Brain pericyte (primary cell): ENCODE results near the gene NFATC1.

Experiments
- DNase-seq: peaks from one replicate; pipeline ENCODE4 v3.0.0-alpha.2; 2012; ENCODE audit warnings: low read depth, low spot score

Gene NFATC1

DNA sequence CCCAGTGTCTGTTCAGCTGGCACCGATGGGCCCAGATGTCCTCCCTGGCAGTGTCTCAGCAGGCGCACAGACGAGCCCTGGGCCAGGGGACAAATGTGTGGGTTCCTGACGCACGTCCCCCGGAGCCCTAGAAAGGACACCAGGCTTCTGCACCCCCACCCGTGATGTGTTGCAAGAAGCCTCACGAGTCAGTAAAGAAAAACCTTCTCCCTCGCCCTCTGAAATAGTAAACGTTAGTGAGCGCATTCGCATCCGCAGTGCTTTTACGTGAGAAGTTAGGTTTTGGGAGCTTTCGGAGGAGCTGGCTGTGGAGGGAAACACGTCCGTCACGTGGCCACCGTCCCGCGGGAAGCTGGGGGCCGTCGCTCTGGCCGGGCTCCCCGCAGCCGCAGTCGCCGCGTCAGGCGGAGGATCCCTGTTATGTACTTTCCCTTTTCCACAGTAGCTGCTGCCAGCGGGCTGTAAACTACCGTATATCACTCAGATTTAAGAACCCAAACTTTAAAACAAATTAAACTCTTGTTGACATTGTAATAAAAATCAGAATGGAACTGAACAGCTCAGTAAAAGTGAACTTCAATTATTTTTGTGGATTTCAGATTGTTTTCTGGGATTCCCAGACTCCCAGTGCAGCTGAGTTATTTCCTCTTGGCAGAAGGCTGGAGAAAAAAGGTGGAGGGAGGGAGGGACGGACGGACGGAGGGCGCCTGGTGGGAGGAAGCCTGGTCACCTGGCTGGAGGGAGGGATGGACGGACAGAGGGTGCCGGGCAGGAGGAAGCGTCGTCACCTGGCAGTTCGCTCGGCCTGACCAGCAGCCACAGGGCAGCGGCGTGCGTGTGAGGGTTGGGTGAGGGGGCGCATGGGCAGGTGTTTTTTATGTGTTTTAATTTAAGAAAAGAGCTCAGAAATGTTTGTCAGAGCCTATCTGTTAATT, 112.1 kb downstream of the NFATC1 start:
- no peak for DNase-seq

- DNase-seq: no peak
Measured at GRCh38 chr18:79508565-79509535, 113.1 kb downstream of the NFATC1 start.

DNA sequence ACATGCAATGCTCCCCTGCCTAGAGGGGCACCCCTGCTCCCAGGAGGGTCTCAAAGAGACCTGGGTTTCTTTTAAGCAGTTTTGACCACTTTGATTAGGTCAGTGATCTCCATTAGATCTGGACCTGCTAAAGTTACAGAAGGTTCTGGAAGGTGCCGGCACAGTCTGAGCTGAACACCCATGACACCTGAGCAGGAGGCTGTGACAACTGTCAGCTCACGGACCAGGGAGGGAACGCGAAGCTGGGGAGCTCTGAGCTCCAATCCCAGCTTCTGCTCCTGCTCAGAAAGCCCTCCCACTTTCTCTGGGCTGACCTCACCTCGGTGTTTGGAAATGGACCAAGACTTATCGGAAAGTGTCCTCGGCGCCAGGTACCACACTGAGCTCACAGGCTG, 113.8 kb downstream of the NFATC1 start:
- DNase-seq: no peak

GRCh38 chr18:79510046-79510685, 114.4 kb downstream of the NFATC1 start:
- no peak for DNase-seq

DNA sequence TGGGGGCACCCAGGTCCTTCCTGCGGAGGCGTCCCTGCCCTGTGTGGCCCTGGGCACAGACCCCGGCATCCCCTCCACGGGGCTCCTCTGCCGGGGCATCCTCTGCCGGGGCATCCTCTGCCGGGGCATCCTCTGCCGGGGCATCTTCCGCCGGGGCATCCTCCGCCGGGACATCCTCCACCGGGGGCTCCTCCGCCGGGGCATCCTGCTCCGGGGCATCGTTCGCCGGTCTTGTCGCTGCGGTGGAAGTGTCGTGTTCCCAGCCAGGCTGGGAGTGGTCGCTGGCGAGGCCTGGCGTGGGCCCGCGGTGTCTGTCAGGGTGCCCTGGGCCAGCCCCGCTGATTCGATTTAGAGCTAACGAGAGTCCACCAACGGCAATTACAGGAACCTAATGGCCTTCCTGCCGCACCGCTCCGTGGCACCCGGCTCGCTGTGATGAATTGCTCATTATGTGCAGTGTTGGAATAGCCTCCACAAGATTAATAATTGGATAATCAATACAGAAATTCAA, 115.1 kb downstream of the NFATC1 start:
- DNase-seq: no peak

GRCh38 chr18:79511271-79511670, 115.5 kb downstream of the NFATC1 start:
- no peak for DNase-seq

DNA sequence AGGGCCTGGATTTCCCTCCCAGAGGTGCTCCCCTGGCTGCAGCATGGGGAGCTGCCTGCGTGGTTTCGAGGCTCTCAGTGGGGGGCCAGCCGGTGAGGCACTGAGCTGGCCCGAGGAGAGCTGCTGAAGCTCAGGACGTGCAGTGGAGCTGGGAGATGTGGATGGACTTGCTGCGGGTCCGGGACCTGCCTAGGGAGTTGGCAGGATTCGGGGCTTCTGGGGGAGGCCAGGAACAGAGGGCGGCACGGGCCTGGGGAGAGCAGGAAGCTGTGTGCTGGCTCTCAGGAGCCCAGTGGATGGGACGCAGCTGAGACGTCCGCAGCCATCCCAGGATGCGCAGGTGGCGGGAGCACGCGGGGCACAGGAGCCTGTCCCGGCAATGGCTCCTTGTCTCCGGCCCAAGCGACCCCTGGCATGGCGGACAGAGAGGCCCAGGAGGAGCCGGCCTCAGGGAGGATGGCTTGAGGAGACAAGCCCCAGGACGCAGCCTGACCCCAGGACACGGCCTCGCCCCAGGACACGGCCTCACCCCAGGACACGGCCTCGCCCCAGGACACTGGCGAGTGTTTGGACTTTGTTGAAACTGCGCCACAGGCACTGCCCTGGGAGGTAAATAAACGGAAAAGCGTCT, 116.1 kb downstream of the NFATC1 start:
- no peak for DNase-seq

GRCh38 chr18:79512461-79513380, 117.0 kb downstream of the NFATC1 start:
- DNase-seq: no peak

GRCh38 chr18:79513381-79514081, 117.8 kb downstream of the NFATC1 start:
- no peak for DNase-seq

- DNase-seq: no peak
Measured at GRCh38 chr18:79515331-79515730, 119.6 kb downstream of the NFATC1 start.

DNA sequence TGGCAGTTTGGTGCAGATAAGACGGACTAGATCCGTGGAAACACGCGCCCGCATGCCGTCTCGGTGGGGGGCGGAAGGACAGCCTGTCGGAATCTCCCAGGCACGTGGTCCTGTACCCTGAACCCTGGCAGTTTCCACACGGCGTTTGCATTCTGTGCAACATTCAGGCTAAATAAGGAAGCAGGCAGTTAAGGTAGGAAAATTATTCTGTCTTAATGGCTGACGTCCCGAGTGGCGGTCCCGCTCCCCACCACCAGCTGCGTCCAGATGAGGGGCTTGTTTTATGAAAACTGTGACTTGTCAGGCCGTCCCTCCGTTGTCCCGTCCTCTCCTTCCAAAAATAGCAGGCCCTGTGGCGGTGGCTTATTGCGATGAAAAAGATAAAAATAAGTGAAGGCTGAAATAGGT, 120.2 kb downstream of the NFATC1 start:
- DNase-seq: no peak

DNA sequence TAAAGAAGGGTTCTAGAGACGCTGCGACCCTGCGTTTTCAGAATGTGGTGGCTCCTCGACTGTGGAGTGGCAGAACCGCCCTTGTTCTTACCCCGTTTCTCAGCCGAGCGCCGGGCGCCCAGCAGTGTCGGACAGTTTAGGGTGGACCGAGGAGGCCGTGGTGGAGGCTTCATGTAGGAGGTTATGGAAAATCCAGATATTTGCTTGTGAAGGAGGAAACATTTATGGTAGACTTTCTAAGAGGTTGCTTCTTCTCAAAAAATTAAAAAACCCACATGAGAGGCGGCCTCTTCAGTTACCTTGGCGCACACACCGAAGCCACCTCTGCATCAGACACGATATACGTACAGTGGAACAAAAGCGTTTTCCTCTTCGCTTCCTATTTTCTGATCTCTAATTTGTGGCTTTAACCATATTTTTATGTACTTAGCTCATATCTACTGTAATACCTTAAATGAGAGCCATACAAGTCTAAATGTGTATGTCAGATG, 120.8 kb downstream of the NFATC1 start:
- DNase-seq: no peak

DNA sequence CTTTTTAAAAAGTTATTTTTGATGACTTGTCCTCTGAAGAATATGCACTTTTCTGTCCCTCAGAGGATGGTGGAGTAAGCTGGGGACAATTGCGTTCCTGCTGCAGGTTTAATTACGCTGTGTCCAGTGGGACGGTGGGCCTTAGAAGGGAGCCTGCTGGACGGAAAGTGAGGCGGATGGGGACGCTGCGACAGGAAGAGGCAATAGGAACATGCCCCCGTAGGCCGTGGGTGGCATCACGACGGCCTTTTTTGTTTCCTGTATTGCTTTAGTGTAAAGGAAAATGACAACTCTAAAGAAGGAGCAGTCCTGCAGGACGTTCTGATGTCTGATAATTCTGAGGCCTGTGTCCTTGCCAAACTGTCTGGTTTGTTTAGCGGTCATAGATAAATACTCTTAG, 121.6 kb downstream of the NFATC1 start:
- DNase-seq: no peak

DNA sequence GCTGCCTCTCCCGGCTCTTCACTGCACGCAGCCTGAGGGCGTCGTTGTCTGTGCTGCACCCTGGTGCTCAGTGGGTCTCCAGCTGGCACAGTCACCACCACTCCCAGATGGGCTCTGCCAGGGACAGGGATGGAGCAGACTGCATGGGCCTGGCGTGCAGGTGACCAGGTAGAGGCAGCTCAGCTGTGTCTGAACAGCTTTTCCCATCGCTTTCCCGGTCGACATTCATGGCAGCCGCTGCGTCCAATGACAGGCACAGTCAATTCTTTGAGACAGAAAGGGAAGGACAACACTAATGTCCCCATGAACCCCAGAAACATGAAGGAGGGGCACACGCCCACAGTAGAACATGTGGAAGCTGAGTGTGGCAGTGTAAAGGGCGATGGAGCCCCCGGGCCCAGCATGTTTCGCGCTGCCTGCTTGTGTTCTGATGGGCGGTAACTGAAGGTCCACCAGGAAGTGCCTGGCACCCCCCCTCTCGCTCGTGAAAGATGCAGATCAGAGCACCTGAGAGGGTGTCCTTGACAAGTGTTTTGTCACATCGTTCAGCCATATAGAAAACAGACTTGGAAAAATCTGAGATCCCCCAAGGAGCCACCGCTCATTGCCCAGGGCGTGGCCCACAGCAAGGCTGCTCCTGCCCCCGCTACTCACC, 122.4 kb downstream of the NFATC1 start:
- DNase-seq: no peak

- DNase-seq: no peak
Measured at GRCh38 chr18:79518683-79519128, 123.0 kb downstream of the NFATC1 start.

- DNase-seq: no peak
Measured at GRCh38 chr18:79519751-79520477, 124.2 kb downstream of the NFATC1 start.

- DNase-seq: no peak
Measured at GRCh38 chr18:79520478-79521390, 125.0 kb downstream of the NFATC1 start.
